H7 (cell line): Measurements from ENCODE around the gene SAA2. TPM values are rescaled to one million over a fixed set of nuclear protein-coding genes. Genes with fewer than 3 reads are reported as not detected.
A peak's percentile ranks its signal among the peaks of the same experiment; 100 is the strongest.
"Not testable (repeated sequence)": the region's sequence is repeated elsewhere in the genome, so short reads cannot be mapped to it uniquely, and the experiment has no call there.

Experiments
- DNase-seq: peaks from one replicate; pipeline ENCODE4 v3.0.0; 2012
- H3K27me3 ChIP-seq: 2 replicates; pipeline ENCODE4 v1.6.0; 2011; ENCODE audit warnings: mild to moderate bottlenecking, low read length; ENCODE audit not compliant: control insufficient read depth, insufficient read depth
- H3K36me3 ChIP-seq: replicated peaks from 2 replicates; pipeline ENCODE4 v1.5.1; 2011; ENCODE audit warnings: low read length; ENCODE audit not compliant: control insufficient read depth, insufficient read depth
- H3K4me3 ChIP-seq: 2 replicates; pipeline ENCODE4 v1.5.1; 2011; ENCODE audit warnings: low read depth, mild to moderate bottlenecking, control low read depth, low read length, moderate library complexity; ENCODE audit not compliant: insufficient read depth
- total RNA-seq: library from RNA; depleted of rRNA; stranded (reverse); fragments of >200 nt; shearing (Covaris generic); gene quantifications from 2 replicates; pipeline ENCODE4 v1.2.3, GENCODE V29; 2014

Gene SAA2
- total RNA-seq, 1 experiment from 2014 or later = not detected

DNA sequence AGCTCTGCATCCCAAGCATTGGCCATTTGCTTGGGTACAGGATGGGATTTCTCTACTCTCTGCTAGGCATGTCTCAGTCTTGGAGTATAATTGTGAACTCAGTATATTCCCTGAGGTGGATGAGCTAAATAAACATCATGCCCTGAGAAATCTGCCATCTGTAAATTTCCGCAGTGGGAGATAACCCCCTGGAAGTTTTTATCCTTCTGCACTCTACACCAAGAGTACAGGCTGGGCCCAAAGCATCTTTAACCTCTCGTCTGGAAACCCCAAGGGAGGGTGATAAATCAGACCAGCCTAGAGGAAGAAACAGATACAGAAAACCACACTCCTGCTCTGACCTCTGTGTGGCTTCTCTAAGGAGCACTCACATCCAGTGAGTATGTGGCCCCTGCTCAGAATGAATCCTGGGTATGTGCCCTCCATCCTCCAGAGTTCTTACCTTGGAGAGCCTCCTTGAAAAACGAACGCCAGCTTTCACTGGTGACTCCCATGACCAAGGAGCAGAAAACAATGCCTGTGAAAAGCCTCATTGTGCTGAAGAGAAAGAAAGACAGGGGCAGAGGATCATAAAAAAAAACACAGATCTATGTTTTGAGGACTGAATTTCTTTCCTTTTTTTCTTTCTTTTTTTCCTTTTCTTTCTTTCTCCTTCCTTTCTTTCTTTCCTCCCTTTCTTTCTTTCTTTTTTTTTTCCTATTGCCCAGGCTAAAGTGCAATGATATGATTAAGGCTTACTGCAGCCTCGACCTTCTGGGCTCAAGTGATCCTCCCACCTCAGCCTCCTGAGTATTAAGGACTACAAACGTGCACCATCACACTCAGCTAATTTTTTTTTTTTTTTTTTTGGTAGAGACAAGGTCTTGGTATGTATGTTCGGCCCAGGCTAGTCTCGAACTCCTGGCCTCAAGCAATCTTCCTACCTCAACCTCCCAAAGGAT is 12.8 kb downstream of the SAA2 start:
- no peak for DNase-seq
- Histone ChIP-seq H3K4me3 (no peak overlapping the region), H3K27me3 (peaks cover 4% of the 10 kb centered on the region; the same call in 1 of the 2 replicates), H3K36me3 (no peaks in the 10 kb centered on the region)

DNA sequence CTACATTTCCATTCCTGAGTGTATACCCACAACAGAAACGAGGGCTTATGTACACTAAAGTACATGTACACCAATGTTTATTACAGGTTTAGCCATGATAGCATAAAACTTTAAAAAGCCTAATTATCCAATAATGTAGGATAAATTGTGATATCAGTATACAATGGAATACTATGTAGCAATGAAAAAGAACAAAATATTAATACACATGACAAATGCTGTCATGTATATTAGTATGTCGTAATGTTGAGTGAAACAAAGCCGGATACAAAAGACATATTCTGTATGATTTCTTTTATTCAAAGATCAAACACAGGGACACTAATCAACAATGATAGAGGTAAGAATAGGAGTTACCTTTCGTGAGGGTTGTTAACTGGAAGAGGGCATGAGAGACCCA is 14.6 kb downstream of the SAA2 start:
- no peak for DNase-seq
- H3K36me3 ChIP-seq = no peaks in the 10 kb centered on the region

DNA sequence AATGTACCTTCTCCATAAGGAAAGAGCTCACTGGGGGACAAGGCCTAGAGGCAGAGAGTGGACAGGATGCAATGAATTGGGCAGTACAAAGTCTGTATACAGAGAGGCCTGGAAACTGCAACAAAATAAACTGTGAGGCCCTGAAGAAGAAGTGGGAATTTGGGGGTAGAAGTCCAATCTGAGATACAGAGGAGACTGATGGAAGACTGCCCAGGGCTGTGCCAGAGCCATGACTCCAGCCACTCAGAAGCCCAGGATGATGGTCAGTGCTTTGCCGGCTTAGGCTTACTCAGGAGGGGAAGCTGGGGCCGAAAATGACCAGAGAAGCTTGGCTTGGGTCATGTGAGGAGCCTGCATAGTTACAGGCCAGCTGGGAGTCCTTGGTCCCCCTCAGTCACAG is 17.6 kb downstream of the SAA2 start:
- no peaks in the 10 kb centered on the region for H3K36me3 ChIP-seq
- no peak for DNase-seq
- no peaks in the 10 kb centered on the region for H3K27me3 ChIP-seq
- no peak overlapping the region for H3K4me3 ChIP-seq

More for the DNA sequence above, 14.6 kb downstream of the SAA2 start:
- Histone ChIP-seq H3K4me3 (no peak overlapping the region), H3K27me3 (no peaks in the 10 kb centered on the region)

DNA sequence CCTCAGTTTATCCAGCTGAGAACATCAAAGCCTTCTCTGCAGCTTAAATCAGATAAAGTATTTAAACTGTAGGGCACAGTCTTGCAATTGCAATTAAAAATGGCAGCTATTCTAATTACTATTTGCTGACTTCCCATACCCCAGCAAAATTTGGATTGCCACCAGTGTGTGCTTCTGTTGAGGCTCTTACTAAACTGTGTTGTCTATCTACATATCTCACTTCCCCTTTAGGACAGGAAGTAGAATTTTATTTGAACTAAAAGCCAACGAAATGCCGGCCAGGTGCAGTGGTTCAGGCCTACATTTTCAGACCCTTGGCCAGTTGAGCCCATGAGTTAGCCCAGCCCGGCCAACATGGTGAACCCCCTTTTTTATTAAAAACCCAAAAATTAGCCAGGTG is 19.0 kb downstream of the SAA2 start:
- Histone ChIP-seq H3K36me3 (no peaks in the 10 kb centered on the region), H3K27me3 (no peaks in the 10 kb centered on the region), H3K4me3 (no peak overlapping the region)
- DNase-seq = no peak

DNA sequence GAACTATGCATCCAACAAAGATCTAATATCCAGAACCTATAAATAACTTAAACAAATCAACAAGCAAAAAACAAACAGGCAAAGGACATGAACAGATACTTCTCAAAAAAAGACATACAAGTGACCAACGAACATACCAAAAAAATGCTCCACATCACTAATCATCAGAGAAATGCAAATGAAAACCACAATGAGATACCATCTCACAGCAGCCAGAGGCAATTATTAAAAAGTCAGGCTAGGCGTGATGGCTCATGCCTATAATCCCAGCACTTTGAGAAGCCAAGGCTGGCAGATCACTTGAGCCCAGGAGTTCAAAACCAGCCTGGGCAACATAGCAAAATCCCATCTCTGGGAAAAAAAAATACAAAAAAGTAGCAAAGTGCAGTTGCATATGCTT is 22.6 kb downstream of the SAA2 start:
- no peaks in the 10 kb centered on the region for H3K27me3 ChIP-seq
- H3K4me3 ChIP-seq = no peak overlapping the region
- DNase-seq = no peak
- H3K36me3 ChIP-seq = no peaks in the 10 kb centered on the region

DNA sequence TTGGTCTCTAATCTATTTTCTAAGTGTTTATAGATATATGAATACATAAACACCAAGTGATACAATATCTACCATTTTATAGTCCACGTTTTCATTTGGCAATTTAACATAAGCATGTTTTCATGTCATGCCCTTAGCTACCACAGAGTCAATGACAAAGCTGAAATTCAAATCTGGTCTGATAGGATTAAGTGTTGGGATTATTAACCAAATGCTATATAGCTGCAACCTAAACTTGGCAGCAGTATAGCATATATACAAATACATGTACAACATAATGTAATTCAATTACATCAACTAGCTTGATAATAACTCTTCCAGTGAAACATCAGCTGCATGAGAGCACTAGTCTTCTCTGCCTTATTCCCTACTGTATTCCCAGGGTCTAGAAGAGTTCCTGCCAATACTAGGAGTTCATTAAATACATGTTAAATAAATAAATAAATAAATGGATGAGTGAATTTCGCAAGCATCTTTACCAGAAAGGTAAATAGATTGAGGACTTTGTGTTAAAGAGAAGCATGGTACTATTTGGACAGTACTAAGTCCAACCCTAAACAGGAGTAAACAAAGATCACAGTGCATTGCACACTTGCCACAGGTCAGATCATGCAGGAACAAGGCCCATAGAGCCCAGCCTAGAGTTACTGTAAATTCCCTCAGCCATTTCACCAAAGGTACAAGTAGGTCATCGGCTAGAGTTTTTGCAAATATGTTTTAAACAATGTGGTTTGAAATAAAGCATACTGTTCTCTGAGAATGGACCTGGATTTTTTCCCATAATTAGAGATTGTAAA is 24.7 kb downstream of the SAA2 start:
- no peak for DNase-seq
- H3K27me3 ChIP-seq = no peaks in the 10 kb centered on the region
- no peak overlapping the region for H3K4me3 ChIP-seq
- H3K36me3 ChIP-seq = no peaks in the 10 kb centered on the region

DNA sequence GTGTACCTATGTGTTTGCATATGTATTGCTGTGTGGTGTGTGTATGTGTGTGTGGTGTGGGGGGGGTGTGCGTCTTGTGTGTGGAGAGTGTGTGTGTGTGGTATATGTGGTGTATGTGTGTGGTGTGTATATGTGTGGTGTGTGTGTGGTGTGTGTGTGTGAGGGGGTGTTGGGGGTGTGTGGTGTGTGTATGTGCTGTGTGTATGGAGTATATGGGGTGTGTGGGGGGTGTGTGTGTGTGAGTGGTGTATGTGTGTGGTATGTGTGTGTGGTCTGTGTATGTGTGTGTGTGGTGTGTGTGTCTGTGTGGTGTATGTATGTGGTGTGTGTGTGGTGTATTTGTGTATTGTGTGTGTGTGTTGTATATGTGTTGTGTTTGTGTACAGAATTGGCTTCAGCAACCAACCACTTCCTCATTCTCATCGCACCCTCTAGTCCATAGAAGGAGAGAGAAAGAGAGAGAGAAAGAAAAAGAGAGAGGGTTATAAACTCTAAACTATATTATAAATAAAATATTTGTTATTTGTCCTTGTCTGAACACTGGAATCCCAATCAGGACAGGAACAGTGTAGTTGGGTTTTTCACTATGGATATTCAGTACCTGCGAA is 25.6 kb downstream of the SAA2 start:
- no peak for DNase-seq
- H3K4me3 ChIP-seq = no peak overlapping the region
- no peaks in the 10 kb centered on the region for H3K27me3 ChIP-seq
- H3K36me3 ChIP-seq = no peaks in the 10 kb centered on the region

DNA sequence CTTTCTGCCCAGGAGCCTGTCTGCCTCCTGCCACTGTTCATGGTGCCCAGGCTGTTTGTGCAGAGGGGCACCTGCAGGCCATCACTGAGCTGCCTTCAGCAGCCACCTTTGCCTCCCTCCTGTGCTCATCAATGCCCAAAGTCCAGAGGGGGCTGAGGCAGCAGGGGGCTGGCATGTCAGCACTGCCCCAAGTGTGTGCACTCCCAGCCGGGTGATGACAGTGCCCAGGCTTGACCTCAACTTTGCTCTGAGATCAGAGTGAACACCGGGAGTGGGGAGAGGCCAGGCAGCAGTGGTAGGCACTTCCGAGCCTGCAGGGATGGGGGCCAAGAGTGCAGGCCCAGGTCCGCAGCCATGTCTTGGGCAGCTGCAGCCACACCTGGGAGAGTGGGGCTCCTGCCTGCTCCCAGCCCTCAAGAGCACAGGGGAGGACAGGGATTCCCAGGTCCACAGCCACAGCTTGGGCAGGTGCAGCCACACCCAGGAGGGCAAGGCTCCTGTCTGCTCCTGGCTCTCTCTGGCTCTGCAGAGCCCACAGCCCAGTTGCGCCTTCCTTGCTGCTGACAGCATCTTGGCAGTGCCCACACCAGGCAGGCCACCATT is 27.1 kb downstream of the SAA2 start:
- H3K36me3 ChIP-seq = no peaks in the 10 kb centered on the region
- DNase-seq = no peak
- H3K27me3 ChIP-seq = no peaks in the 10 kb centered on the region
- no peak overlapping the region for H3K4me3 ChIP-seq

DNA sequence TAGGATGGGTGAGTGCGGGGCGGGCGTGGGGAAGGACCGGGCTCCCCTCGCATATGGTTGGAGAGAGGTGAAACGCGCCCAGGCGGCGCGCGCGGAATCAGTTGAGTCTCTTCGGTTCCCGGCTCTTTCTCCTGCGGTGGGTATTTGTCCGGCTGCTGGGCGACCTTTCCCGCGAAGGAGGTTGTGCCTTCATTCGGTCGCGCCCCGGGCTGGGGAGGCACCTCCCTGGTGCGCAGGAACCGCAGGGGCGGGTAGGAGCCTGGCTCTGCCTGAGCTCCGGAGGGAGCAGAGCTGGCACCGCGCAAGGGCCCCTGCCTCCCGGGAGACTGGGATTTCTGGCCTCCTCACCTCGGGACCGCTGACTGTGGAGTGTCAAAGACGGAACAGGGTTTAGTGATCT is 39.4 kb downstream of the SAA2 start:
- Histone ChIP-seq H3K27me3 (no peaks in the 10 kb centered on the region), H3K4me3 (no peak overlapping the region), H3K36me3 (no peaks in the 10 kb centered on the region)
- peak; percentile 22 for DNase-seq

DNA sequence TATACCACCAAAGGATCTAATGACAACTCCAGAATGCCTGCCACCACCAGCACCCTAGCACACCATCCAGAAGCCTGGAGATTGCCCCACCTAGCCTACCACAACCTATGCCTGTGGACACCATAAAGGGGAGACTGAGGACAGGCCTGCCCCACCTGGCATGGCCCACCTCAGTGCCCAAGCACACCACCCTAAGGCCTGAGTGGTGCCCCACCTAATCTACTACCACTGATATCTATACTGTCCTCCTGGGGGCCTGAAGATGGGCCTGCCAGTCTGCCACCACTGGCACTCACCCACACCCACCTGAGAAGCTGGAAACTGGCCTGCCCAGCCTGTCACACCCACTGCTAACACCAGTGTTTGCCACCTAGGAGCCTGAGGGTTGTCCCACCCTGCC is 43.7 kb downstream of the SAA2 start:
- H3K36me3 ChIP-seq = no peaks in the 10 kb centered on the region
- no peak for DNase-seq
- no peak overlapping the region for H3K4me3 ChIP-seq
- H3K27me3 ChIP-seq = no peaks in the 10 kb centered on the region

DNA sequence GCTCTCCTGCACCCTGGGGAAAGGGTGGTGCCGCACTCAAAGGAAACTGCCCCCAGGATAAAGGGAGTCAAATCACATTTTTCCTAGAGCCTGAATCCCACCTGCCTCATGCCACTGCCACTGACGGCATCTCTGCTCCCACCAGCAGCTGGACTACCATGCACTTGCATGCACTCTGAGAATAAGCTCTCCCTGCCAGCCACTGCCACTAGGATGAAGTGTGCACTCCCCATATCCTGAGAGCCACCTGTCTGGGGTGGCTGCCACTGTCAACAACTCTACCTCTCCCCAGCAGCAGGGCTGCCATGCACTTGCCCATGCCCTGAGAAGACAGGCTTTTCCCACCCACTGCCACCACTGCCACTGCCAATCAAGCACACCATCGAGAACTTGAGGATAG is 44.2 kb downstream of the SAA2 start:
- no peak for DNase-seq
- no peaks in the 10 kb centered on the region for H3K27me3 ChIP-seq
- H3K4me3 ChIP-seq = no peak overlapping the region
- H3K36me3 ChIP-seq = no peaks in the 10 kb centered on the region

DNA sequence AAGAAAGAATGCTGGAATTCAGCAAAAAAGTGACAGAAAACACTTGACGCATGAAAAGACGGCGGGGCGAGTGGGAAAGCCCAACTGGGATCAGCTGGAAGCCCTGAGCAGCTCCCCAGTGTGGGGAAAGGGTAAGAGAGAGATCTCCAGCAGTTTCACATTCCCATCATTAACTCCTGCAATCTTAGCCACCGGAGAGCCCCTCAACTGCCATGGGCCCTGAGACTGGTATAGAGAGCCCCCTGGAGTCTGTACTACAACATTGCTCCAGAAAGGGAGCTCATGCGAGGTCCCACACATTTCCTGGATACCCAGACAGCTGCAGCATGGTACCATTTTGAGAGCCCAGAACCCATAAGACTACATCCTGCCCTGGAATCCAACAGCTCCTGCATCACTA is 44.7 kb downstream of the SAA2 start:
- peak; percentile 84 for DNase-seq
- Histone ChIP-seq H3K36me3 (no peaks in the 10 kb centered on the region), H3K27me3 (no peaks in the 10 kb centered on the region), H3K4me3 (no peak overlapping the region)

DNA sequence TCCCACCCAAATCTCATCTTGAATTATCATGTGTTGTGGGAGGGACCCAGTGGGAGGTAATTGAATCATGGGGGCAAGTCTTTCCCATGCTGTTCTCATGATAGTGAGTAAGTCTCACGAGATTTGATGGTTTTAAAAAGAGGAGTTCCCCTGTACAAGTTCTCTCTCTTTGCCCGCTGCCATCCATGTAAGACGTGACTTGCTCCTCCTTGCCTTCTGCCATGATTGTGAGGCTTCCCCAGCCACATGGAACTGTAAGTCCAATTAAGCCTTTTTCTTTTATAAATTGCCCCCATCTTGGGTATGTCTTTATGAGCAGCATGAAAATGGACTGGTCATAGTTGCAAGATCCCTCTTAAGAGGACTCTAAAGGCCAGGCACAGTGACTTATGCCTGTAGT is 50.7 kb downstream of the SAA2 start:
- not testable (repeated sequence) for H3K4me3 ChIP-seq, H3K27me3 ChIP-seq, DNase-seq, H3K36me3 ChIP-seq

DNA sequence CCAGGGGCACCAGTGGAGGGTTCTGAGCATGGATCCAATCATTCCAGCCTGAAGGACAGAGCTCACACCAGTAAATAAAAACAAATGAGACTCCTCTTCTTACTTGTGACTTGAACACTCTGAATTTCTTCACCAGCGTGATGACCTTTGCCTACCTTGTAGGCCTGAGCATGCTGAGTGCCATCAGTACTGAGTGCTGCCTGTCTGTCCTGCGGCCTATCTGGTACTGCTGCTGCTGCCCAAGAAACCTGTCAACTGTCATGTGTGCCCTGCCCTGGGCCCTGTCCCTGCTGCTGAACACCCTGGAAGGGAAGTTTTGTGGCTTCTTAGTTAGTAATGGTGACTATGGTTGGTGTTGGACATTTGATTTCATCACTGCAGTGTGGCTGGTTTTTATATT is 51.9 kb downstream of the SAA2 start:
- no peaks in the 10 kb centered on the region for H3K36me3 ChIP-seq
- no peak for DNase-seq
- H3K27me3 ChIP-seq = no peaks in the 10 kb centered on the region
- H3K4me3 ChIP-seq = no peak overlapping the region
